ENCODE results near the gene SPSB1. TPM values are rescaled to one million over a fixed set of nuclear protein-coding genes. Genes with fewer than 3 reads are reported as not detected.

The SPSB1 gene
- polyA plus RNA-seq, 10 donors = 4.8 to 11.3 (median 8.2) TPM

DNA sequence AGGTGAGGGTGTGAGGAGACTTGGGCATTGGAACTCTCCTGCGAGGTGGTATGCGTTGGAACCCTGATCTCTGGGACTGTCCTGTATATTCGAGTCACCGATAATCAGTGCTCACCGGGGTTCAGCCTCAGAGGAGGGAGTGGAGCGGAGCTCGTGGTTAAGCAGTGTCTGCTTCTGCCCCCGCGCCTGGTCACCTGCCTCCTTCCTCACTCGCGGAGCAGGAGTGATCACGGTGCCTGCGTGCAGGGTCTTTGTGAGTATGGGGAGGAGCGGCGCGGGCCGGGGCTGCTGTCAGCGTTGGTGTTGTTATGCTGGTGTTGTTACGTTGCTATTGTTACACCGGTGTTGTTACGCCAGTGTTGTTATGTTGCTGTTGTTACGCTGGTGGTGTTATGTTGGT, 34.8 kb upstream of the SPSB1 start:
- no peak for DNase-seq

- DNase-seq = no peak
Measured at GRCh38 chr1:9258629-9259028, 34.1 kb upstream of the SPSB1 start.

DNA sequence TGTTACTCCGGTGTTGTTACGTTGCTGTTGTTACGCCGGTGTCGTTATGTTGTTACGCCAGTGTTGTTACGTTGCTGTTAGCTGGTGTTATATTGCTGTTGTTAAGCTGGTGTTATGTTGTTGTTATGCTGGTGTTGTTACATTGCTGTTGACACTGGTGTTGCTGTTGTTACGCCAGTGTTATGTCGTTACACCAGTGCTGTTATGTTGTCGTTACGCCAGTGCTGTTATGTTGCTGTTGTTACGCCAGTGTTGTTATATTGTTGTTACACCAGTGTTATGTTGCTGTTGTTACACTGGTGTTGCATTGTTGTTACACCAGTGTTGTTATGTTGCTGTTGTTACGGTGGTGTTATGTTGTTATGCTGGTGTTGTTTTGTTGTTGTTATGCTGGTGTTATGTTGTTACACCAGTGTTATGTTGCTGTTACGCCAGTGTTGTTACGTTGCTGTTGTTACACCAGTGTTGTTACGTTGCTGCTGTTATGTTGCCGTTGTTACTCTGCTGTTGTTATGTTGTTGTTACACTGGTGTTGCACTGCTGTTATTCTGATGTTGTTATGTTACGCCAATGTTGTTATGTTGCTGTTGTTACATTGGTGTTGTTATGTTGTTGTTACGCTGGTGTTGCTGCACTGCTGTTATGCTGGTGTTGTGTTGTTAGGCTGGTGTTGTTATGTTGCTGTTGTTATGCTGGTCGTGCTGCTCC, 32.5 kb upstream of the SPSB1 start:
- no peak for DNase-seq

GRCh38 chr1:9261496-9261895, 31.2 kb upstream of the SPSB1 start:
- DNase-seq = no peak

DNA sequence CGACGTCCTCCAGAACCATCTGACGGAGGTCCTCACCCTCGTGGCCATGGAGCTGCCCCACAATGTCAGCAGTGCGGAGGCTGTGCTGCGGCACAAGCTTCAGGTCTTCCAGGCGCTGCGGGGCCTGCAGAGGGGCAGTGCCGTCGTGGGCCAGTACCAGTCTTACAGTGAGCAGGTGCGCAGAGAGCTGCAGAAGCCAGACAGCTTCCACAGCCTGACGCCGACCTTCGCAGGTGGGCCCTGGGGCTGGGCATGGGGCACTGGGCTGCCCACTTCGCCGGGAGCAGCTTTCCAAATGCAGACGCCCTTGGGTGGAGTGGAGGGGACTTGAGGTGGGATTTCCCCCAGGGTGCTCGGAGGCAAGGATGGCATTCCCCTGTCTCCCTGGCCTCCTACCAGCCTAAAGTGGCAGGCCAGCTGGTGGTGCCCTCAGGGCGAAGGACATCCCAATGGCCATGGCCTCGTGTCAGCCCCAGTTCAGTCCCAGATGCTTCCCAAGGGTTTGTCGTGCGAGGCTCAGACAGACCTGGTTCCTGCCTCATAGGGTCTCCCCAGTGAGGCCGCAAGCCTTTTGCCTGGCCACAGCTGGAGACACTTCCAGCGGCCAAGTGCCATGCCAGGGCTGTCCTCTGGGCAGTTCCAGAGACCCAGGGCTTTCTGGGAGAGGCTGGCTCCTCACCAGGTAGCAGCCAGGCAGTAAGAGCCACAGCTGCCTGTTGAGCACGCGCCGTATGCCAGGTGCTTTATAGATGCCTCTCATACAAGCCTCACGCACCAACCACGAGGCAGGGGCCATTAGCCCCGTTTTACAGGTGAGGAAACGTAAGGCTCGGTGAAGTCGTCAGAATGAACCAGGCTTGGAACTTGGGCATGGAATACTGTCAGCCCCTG, 30.4 kb upstream of the SPSB1 start:
- no peak for DNase-seq

- no peak for DNase-seq
Measured at GRCh38 chr1:9263276-9263855, 29.3 kb upstream of the SPSB1 start.

- DNase-seq = no peak
Measured at GRCh38 chr1:9263984-9264872, 28.5 kb upstream of the SPSB1 start.

DNA sequence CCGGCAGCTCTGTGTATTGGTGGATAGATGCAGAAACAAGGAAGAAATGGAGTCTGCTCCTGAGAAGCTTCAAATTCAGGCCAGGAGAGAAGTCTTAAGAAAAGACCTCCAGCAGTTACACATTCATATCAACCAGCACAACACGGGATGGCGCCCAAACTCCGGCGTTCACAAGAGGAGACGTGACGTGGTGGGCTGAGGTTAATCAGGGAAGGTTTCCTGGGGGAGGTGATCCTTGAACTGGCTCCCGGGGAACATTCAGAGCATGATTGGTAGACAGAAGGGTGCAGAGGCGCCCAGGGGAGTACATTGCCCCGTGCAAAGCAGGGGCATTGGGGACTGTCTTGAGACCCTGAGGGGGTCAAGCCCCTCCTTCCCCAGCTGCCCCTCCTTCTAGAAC, 27.7 kb upstream of the SPSB1 start:
- no peak for DNase-seq

- DNase-seq = no peak
Measured at GRCh38 chr1:9265968-9266367, 26.7 kb upstream of the SPSB1 start.

DNA sequence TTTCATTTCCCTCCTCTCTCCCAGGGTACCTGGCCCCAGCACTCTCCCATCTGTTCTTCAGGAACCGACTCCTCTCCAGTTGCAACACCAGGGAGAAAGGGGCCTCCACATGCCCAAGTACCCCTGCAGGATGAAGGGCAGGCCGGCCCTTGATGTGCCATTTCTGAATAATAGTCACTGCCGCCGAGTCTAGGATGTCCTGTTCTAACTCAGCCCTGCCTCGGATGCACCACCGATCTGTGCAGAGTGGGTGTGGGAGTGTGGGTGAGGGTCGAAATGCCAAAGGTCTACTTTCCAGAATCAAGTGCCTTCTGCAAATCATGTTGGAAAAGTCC, 25.4 kb upstream of the SPSB1 start:
- DNase-seq = no peak

DNA sequence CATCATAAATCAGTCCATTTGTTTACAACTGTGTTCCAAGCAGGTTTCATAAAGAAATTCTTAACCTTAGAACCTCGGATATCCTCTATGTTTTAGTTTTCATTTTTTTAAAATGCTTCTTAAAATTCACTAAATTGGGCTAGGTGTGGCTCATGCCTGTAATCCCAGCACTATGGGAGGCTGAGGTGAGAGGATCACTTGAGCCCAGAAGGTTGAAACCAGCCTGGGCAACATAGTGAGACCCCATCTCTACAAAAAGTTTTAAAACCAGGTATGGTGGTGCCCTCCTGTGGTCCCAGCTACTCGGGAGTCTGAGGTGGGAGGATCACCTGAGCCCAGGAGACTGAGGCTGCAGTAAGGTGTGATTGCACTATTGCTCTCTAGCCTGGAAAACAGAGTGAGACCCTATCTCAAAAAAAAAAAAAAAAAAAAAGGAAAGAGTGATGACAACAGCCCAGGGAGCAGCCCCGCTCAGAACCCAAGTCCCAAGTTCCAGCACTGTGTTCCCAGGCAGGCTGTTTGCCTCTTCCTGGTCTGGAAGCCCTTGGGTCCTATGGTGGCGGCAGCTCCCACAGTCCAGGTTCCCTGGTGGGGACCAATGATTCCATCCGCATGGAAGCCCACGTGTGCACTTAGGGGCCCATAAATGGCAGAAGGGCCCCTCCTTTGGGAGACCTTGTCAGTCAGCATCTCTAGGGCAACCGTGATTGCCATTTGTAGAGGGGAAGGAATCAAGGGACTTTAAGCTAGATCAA, 24.7 kb upstream of the SPSB1 start:
- DNase-seq = no peak

GRCh38 chr1:9269078-9269501, 23.6 kb upstream of the SPSB1 start:
- DNase-seq = no peak

DNA sequence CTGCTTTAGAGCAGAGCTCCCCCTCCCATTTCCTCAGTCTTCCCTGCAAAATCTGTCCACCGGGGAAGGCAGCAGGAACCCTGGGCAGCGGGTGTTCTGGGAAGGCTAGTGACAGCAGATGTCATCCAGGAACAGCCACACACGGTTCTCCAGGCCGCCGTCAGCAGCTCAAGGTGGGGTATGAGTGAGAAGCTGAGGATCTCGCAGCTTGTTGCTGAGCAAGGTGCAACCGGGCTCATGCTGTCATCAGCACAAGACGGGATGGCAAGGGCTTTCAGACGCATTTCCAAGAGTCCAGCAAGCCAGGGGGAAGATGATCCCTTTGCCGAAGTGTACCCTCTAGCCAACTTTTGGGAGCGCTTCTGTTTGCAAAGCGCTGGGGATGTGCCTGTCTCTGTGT, 23.0 kb upstream of the SPSB1 start:
- DNase-seq = no peak

DNA sequence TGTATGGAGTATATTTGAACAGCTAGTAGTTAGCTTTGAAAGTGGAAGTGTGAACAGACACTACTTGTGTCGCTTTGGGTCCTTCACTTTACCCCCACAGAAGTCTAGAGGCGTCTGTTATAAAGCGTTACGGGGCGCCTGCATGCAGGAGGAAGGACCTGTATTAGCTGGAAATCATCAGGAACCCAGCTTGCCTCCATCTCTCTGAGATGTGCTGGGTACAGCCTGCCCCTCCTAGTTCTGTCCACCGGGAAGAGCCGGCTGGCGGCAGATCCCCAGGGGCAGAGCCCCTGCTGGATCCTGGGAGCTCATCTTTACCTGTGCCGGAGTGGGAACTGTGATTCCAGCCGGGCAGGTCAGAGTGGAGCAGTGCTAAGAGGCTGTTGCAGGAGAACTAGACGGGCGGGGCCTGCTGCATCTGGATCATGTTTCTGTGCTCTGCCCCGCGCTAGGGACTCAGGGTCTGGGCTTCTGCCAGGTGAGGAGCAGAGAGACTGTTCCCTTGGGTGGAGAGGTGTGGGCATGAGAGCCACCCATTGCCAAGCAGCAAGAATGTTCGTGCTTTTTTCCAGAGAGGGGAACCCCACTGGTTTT, 22.3 kb upstream of the SPSB1 start:
- no peak for DNase-seq

- DNase-seq = no peak
Measured at GRCh38 chr1:9271283-9271682, 21.4 kb upstream of the SPSB1 start.

- no peak for DNase-seq
Measured at GRCh38 chr1:9271861-9272595, 20.7 kb upstream of the SPSB1 start.

- no peak for DNase-seq
Measured at GRCh38 chr1:9273177-9273576, 19.5 kb upstream of the SPSB1 start.

- no peak for DNase-seq
Measured at GRCh38 chr1:9275161-9275560, 17.5 kb upstream of the SPSB1 start.

GRCh38 chr1:9275567-9276034, 17.1 kb upstream of the SPSB1 start:
- peak in 1 of 3 donors; percentile 49 for DNase-seq

- peak in 2 of 3 donors; percentile 52 to 73 for DNase-seq
Measured at GRCh38 chr1:9278116-9278515, 14.6 kb upstream of the SPSB1 start.
